Limb (tissue), 2 donors: ENCODE measurements around the gene EXPH5.
"Not testable (repeated sequence)": the region's sequence is repeated elsewhere in the genome, so short reads cannot be mapped to it uniquely, and the experiment has no call there.

ENCODE experiments used
- DNase-seq, 2 donors: peaks; one replicate each; pipeline ENCODE4 v3.0.0-alpha.2; 2016; ENCODE audit errors: extremely low spot score in 2 of 2

The EXPH5 gene, protein sequence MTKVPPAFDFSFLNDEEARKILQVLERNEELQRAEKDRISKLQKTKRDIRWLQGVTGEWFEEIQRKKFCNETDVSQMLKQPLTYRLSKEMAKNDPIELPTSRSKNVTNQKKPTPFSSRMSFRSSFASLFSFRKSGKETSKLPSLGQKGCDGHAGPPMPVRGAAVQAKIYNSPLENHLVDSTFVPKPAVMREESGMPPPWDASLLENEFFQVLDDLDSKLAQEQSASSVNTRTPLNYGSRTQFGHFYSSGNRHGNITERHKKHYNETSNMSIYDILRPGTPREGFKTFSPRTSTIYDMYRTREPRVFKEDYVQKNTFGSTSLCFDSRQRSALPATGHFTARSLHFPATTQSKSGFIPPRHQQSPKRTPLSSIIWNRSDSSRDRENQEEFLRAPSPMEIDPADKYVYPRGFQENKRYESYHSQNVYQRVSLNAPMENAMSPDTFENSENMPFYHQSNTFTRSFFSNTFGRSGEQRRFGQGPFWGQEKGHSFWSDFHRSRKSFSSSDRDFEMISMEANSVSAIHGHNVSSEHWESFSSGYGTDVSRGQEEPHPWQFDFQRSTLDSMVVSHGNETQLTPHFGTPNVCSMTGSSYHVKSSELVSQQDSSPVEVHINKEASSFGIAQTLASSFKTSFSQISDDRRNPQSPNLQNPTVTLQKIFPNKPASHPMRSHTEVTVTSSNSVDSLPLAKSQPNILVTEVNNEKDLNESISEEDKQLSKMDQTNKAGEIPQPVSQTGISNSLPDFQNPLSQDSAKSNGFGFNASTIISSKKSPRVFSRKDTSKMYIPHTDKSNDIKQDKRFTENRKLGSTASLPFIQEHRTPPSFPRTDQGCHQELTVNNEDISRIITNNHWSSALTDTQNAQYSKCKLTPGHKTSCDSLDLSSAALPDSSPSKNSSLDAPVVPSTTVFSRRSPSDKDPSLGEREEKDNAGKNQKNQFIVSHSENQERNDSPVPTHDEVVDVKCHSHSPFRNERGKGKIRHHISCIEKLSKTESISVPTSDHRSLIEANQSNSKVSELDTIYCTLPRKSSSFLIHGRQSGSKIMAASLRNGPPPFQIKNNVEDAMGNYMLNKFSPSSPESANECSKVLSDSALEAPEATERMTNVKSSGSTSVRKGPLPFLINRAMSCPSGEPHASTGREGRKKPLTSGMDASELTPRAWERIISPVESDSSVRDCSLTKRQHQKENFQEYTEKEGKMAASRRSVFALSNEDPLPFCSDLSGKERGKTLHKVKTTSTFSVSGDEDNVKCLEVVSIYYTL (N-terminal part only)

DNA sequence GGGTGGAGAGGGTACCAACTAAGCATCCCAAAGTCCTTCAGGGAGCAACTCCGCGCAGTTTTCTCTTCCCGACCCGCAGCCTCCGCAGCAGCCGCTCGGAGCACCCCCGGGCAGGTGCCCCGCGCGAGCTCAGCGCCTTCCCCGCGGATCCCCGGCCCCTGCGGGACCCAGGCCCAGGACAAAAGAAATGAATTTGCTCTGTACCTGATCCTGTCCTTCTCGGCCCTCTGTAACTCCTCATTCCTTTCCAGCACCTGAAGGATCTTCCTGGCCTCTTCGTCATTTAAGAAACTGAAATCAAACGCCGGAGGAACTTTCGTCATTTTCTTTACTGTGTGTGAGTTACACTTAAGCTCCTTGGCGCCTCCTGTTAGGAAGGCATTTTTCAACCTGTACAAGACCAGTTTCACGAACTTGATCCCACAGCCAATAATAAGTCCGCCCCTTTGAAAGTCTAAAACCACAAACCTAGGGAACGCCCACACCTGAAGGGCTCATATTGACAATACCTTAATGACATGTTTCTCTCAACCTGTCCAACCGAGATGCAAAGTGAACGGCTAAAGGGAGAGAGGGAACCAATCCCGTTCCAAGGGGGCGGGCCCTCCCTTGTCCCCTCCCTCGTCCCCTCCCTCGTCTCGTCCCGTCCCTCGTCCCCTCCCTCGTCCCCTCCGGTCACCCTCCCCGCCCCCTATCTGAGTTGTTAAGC is at the start of gene EXPH5:
Gene EXPH5, minus strand, starts transcription at position 555 of the 709 bp plus-strand sequence. Its CDS starts 232 bp downstream, at position 323.
- peak; percentile 77 to 84 for DNase-seq

DNA sequence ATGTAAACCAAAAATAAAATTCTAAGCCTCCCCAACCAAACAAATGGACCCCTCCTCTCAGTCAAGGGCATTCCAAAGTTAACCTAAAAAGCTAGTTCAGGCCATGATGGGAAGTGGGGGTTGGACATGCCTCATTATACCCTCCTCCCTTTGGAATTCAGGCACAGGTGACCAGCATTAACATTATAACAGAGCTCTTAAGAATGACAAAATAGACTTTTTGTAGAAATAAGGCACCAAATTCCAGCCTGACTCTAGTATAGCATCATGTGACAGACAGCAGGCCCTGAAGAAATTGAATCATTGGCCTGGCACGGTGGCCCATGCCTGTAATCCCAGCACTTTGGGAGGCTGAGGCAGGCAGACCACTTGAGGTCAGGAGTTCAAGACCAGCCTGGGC is 48.2 kb upstream of the EXPH5 start:
- DNase-seq, result not testable (repeated sequence)

DNA sequence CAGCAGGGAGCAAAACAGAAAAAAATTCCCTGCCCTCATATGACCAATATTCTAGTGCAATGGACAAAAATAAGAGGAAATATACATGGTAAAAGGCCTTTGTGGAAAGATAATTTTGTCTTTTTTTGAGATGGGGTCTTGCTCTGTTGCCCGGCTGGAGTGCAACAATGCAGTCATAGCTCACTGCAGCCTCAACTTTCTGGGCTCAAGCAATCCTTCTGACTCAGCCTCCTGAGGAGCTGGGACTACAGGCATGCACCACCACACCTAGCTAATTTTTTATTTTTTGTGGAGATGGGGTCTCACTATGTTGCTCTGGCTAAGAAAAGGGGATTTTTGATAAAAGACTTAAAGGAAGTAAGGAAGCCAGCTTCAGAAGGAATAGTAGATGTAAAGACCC is 45.6 kb upstream of the EXPH5 start:
- DNase-seq, result no peak

DNA sequence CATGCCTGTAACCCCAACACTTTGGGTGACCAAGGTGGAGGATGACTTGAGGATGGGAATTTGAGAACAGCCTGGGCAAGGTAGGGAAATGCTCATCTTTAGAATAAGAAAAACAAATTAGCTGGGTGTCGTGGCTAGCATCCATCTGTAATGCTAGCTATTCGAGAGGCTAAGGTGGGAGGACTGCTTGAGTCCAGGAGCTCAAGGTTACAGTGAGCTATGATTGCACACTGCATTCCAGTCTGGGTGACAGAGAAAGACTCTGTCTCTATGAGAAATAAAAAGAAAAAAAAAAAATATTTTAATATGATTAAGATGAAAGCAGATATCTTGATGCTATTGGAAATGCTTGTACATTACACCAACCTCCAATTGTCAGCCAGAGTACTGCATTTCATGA is 42.7 kb upstream of the EXPH5 start:
- no peak for DNase-seq

DNA sequence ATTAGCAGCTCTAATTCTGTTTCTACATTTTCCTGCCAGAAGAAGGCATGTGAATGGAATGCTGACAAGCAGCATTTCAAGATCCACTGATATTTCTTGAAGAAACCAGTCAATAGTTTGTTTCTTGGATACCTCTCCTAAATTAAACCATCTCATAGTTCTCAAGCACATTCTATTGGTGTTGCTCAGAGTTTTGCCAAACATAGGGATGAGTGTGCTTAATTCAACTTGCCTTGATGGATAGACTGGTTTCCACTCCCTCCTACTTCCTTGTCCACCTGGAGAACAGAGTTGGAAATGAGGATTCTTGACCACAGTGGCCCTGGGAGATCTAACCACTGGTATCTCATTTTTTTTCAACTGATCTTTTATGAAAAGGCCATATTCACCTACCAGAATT is 41.5 kb upstream of the EXPH5 start:
- DNase-seq, result no peak

DNA sequence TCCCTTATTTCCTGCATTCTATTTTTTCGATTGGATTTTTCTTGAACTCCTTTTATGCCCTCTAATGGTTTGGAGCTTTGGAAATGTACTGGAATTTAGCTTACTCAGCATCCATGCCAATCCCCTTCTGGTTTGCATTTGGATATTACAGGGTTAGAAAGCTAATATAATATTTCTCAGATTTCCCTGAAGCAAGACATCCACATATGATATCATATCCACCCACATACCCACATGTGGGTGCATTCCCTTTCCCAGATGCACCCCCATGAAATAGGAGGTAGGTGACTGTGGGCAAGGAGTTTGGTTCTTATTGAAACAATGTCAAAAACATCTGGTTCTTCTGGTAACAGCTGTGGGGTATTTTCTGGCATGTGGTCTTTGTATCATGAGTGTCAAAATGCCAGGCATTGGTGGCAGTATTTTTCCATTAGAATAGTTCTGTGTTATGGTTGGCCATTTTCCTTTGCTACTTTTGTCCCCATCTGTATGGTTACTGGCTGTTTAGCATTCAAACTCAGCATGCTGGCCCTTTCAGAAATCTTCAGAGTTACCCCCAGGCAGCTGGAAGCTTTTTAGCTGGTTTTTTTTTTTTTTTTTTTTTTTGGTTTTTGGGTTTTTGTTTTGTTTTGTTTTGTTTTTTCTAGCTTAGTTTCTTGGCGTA is 38.6 kb upstream of the EXPH5 start:
- DNase-seq, result no peak

DNA sequence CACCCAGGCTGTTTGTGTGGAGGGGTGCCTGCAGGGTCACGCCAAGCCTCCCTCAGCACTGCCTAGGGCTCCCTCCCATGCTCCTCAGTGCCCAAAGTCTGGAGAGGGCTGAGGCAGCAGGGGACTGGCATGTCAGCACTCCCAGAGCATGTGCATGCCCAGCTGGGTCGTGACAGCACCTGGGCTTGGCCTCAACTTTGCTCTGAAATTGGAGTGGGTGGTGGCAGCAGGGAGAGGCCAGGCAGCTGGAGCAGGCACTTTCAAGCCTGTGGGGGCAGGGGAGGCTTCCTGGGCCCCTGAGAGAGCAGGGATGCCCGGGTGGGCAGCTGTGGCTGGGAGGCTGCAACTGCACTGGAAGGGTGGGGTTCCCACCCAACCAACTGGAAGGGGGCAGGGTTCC is 35.7 kb upstream of the EXPH5 start:
- DNase-seq, result no peak

DNA sequence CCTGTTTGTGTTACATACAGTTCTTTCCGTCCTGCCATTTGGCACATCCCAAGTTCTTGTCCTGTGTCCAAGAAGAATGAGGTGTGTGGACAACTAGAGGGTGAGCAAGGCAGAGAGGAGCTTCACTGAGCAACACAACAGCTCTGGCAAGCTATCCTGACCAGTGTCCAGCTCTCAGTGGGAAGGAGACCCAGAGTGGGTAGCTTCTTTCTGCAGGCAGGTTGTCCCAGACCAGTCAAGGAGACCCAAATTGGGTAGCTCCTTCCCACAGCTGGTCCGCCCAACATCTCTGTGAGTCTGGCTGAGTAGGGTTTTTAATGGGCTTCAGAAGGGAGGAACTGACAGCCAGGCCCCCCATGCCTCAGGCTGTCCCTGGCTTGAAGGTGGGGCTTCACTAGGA is 35.2 kb upstream of the EXPH5 start:
- DNase-seq, result no peak

DNA sequence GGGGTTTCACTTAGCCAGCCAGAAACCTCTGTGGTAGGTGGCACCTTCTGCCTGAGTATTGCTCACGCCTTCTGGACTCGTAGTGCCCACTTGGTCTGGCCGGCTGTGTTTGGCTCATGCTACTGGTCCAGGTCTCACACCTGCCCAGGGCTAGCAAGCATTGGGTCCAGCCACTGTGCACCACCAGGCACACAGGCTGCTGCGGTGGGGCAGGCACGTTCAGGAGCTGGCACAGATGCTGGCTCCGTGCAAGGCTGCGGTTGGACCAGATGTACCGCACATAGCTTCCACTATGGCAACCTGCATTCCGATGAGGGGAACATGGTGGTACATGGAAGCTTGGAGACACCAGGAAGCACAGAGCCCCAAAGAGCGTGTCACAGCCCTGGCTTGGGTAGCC is 34.8 kb upstream of the EXPH5 start:
- no peak for DNase-seq

DNA sequence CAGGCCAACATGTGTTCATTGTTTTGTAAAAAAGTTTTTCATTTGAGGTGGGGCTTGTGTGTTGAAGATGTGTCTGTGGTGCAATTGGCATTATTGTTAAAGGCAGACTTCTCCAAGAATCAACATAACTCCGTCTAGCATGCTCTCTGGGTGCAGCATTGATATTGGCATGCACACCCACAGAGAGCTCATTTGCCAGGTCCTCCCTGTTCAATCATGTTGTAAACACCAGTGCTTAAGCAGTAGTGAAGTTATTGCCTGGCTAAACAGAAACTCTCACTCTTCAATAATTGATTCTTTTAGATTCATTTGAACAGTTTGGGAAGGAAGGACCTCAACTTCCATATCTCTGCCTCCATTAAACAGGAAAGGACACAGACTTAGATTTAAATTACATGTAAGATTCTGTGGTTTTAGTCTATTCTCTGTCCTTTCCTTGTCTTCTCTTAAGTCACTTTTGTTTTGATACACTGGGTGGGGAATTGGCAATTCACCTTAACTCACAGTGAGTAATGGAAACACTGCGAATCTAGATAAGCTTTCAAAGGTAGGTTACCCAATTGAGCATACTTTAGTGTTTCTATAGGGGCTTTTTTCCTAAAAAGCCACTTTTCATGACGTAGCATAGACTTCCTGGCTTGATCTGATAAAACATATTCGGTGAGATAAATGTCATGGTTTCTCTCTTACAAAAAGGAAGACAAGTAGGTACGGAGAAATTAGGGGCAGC is 30.8 kb upstream of the EXPH5 start:
- no peak for DNase-seq

DNA sequence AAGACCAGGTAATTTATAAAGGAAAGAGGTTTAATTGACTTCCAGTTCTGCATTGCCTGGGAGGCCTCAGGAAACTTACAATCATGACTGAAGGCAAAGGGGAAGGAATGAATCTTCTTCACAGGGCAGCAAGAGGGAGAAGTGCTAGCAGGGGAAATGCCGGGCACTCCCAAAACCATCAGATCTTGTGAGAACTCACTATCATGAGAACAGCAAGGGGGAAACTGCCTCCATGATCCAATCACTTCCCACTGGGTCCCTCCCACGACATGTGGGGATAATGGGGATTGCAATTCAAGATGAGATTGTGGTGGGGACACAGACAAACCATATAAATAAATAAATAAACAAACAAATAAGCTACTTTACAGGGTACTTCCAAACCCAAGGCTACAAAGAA is 28.8 kb upstream of the EXPH5 start:
- DNase-seq, result no peak

DNA sequence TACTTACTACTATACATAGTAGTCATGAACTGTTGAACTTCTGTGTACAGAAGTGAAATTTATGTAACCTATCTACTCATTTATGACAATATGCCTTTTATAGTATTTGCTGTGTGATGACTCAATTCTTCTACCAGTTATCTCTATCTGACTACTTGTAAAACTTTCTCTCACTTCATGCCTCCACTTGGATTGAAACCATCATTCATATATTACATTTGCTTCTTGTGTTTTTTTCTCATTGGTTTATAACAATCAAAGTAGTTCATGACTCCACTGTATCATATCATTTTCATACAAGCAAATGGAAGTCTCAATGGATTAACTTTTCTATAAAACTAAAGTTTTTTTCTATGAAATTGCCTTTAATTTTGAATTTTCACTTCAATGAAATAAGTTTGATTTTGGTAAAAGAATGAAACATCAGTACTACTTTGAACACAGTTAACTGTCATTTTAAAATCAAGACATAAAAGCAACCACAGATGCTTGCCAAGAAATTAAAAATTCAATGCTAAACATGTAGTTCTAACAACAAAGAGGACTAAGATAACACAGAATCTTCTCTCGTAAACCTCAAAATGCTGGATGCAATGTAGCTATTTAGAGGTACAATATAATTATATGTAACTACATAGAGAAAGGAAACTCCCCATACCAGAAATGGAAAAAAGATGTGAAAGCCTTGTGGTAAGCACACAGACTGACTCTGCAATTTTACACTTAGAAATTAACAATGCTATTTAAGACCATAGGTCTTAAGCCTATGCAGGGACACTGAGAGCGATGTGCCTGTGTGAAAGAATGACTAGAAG is 27.6 kb upstream of the EXPH5 start:
- no peak for DNase-seq

DNA sequence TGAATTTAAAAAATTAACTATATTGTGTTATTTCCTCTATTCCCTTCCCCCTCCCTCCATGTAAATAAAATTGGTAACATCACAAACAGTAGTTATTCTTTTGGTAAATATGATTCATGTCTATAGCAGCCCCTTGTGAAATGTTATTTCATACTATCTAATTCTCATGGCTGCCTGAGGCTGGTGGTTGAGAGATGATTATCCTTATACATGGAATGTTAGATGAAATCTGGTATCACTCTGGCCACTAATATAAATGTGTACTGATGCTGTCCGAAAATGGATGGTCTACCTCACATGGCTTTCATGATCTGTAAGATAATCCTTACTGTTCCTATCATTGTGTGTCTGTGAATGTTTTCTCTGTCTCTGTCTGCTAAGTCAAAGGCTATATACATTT is 25.0 kb upstream of the EXPH5 start:
- DNase-seq, result no peak

DNA sequence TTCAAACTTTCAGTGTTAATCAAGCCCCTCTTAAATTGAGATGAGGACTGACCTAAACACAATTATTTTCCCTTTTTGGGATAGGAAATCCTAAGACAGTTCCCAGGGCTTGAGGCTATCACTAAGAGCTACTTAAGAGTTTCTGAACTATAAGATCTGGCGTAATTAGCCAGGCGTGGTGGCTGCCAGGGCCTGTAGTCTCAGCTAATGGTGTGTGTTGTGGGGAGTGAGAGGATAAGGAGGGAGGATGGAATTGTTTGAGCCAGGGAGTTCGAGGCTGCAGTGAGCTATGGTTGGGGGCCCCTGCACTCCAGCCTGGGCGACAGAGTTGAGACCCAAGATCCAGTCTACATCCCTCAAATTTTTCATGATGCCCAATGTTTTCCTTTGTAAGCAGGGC is 23.5 kb upstream of the EXPH5 start:
- no peak for DNase-seq

DNA sequence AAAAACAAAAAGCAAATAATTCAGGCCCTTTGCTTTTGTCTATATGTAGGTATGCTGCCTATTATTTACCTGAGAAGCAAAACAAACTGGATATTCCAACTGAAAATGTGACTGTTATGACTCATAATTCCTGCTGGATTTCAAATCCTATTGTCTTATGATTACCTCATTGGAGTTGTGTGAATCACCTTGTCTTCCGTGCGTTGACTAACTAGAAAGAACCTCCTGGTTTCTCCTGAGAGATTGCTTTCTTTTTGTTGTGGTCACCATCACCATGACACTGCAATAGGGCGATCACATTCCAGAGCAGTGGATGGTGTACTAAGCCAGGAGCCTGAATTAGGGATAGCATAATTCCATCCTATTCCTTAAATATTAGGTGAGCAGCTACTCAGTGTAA is 23.0 kb upstream of the EXPH5 start:
- DNase-seq, result no peak

DNA sequence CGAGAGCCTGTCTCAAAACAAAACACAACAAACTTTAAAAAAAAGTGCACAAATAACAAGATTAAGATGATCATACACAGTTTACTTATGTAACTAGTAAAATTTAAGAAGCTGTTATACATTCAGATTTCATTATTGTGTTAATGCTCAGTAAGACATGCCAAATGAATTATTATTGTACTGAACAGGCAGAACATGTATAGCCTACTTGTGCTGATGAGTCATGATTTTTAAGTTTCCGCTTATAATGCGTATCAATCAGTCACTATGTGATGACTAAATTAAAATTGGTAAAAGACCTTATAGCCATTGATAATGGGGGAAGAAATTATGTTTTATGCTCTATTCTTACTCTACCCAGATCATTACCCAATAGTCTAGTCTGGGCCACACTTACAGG is 20.5 kb upstream of the EXPH5 start:
- no peak for DNase-seq

DNA sequence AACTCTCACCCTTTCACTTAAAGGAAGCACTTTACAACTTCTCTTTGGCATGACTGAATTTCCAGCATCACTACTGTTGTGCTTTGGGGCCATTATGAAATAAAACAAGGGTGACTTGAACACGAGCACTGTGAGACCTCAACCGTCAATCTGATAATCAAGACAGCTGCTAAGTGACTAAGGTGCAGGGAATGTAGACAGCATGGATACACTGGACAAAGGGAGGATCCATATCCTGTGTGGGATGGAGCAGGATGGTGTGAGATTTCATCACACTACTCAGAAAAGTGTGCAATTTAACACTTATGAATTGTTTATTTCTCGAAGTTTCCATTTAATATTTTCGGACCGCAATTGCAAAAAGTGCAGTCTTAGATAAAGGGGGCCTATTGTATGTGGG is 16.1 kb upstream of the EXPH5 start:
- DNase-seq, result no peak

DNA sequence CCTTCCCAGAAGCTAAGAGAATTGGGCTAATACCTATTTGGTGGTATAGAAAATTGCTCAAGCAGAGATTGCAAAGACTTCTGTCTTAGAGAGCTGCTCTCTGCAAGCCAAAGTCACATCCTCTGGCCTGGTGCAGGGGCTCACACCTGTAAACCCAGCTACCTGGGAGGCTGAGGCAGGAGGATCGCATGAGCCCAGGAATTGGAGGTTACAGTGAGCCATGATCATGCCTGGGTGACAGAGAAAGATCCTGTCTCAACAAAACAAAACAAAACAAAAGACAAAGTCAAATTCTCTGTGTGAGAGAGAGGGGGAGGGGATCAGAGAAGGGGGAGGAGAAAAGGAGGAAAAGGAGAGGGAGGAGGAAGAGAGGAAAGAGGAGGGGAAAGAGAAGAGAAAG is 15.0 kb upstream of the EXPH5 start:
- no peak for DNase-seq

DNA sequence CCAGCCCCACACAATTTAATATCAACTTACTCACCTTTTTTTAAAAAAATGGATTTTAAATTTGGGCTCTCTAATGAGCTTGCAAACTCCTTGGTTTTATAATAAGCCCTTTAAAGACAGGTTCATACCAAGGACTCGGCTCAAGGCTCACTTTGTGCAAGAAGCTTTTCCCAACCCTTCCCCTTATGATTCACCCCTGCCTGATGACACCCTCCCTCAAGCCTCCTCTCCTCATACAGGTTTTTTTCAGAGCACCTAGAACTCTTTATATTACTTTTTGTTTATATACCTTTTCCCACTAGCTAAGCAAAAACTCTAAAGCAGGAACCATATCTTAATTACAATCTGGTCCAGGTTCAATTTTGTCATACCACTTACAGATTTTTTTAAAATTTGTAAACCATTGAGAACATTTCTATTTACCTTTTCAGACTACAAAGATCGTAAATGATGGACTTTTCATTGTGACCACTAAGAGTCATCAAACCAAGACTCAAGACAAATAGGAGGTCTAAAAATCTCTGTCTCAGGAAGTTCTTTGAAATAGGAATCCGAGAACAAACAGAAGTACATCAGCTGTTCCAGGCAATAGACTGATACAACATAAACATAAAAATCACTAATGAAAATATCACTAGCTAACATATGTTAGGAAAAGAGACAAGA is 13.1 kb upstream of the EXPH5 start:
- DNase-seq, result no peak
